ENCODE data around the gene CNKSR3.

The CNKSR3 gene

GRCh38 chr6:154509421-154510143 lies 903 bp downstream of the CNKSR3 start:
- TF ChIP-seq CTCF (IDR thresholded peaks at IDR 0.05; ENCODE audit: borderline replicate concordance, extremely low read depth, low read length, poor library complexity, severe bottlenecking), result no peak
- Histone ChIP-seq H3K4me3 (ENCODE audit: low read depth in 1 of 2, low read length in 2 of 2) (no peak overlapping the region), H3K9ac (ENCODE audit: low read depth, low read length) (no peak overlapping the region), H3K27ac (ENCODE audit: low read length) (no peak overlapping the region), H3K4me1 (ENCODE audit: insufficient read depth, low read length) (no peaks in the 10 kb centered on the region), H3K36me3 (ENCODE audit: insufficient read depth, low read length) (no peaks in the 10 kb centered on the region), H3K27me3 (ENCODE audit: insufficient read depth, low read length, poor library complexity) (peaks cover 22% of the 10 kb centered on the region), H3K79me2 (ENCODE audit: insufficient read depth, low read length) (no peaks in the 10 kb centered on the region), H3K4me2 (ENCODE audit: insufficient read depth, low read length) (no peak overlapping the region), H4K20me1 (ENCODE audit: insufficient read depth, low read length) (no peaks in the 10 kb centered on the region), H3K9me3 (ENCODE audit: insufficient read depth, low read length, severe bottlenecking) (no peaks in the 10 kb centered on the region), H2AFZ (ENCODE audit: low read depth, low read length) (no peak overlapping the region; the same call in 1 of the 2 replicates)
- DNase-seq (no peak), ATAC-seq (ENCODE audit: insufficient read depth, low read depth) (no peak)

GRCh38 chr6:154508573-154509375 lies 1.7 kb downstream of the CNKSR3 start:
- no peaks in the 10 kb centered on the region for H3K9me3 ChIP-seq (ENCODE audit: insufficient read depth, low read length, severe bottlenecking)
- no peak overlapping the region for H3K4me2 ChIP-seq (ENCODE audit: insufficient read depth, low read length)
- no peaks in the 10 kb centered on the region for H3K4me1 ChIP-seq (ENCODE audit: insufficient read depth, low read length)
- no peak overlapping the region for H3K27ac ChIP-seq (ENCODE audit: low read length)
- DNase-seq (no peak), ATAC-seq (ENCODE audit: insufficient read depth, low read depth) (no peak)
- H3K4me3 ChIP-seq (ENCODE audit: low read depth in 1 of 2, low read length in 2 of 2), result no peak overlapping the region
- H3K9ac ChIP-seq (ENCODE audit: low read depth, low read length), result no peak overlapping the region
- no peaks in the 10 kb centered on the region for H3K36me3 ChIP-seq (ENCODE audit: insufficient read depth, low read length)
- no peak overlapping the region for H2AFZ ChIP-seq (ENCODE audit: low read depth, low read length)
- TF ChIP-seq CTCF (IDR thresholded peaks at IDR 0.05; ENCODE audit: borderline replicate concordance, extremely low read depth, low read length, poor library complexity, severe bottlenecking) (no peak), EZH2 (IDR thresholded peaks at IDR 0.05; ENCODE audit: borderline replicate concordance, low read depth, low read length, severe bottlenecking) (no peak)
- no peaks in the 10 kb centered on the region for H4K20me1 ChIP-seq (ENCODE audit: insufficient read depth, low read length)
- H3K27me3 ChIP-seq (ENCODE audit: insufficient read depth, low read length, poor library complexity), result peaks cover 22% of the 10 kb centered on the region
- no peaks in the 10 kb centered on the region for H3K79me2 ChIP-seq (ENCODE audit: insufficient read depth, low read length)

GRCh38 chr6:154506991-154507898 lies 3.2 kb downstream of the CNKSR3 start:
- no peak for DNase-seq
- H4K20me1 ChIP-seq (ENCODE audit: insufficient read depth, low read length), result no peaks in the 10 kb centered on the region
- no peak for ATAC-seq (ENCODE audit: insufficient read depth, low read depth)
- peaks cover 22% of the 10 kb centered on the region for H3K27me3 ChIP-seq (ENCODE audit: insufficient read depth, low read length, poor library complexity)
- H3K27ac ChIP-seq (ENCODE audit: low read length), result no peak overlapping the region
- no peaks in the 10 kb centered on the region for H3K9me3 ChIP-seq (ENCODE audit: insufficient read depth, low read length, severe bottlenecking)
- no peaks in the 10 kb centered on the region for H3K79me2 ChIP-seq (ENCODE audit: insufficient read depth, low read length)
- H2AFZ ChIP-seq (ENCODE audit: low read depth, low read length), result no peak overlapping the region
- TF ChIP-seq EZH2 (IDR thresholded peaks at IDR 0.05; ENCODE audit: borderline replicate concordance, low read depth, low read length, severe bottlenecking), result no peak
- no peak for TF ChIP-seq CTCF (IDR thresholded peaks at IDR 0.05; ENCODE audit: borderline replicate concordance, extremely low read depth, low read length, poor library complexity, severe bottlenecking)
- no peak overlapping the region for H3K4me2 ChIP-seq (ENCODE audit: insufficient read depth, low read length)
- no peaks in the 10 kb centered on the region for H3K4me1 ChIP-seq (ENCODE audit: insufficient read depth, low read length)
- H3K9ac ChIP-seq (ENCODE audit: low read depth, low read length), result no peak overlapping the region
- H3K36me3 ChIP-seq (ENCODE audit: insufficient read depth, low read length), result no peaks in the 10 kb centered on the region
- H3K4me3 ChIP-seq (ENCODE audit: low read depth in 1 of 2, low read length in 2 of 2), result no peak overlapping the region

Measured in DND-41 (cell line).